Measurements from ENCODE around the gene LRRC59.
A peak's percentile ranks its signal among the peaks of the same experiment; 100 is the strongest.

Gene LRRC59

DNA sequence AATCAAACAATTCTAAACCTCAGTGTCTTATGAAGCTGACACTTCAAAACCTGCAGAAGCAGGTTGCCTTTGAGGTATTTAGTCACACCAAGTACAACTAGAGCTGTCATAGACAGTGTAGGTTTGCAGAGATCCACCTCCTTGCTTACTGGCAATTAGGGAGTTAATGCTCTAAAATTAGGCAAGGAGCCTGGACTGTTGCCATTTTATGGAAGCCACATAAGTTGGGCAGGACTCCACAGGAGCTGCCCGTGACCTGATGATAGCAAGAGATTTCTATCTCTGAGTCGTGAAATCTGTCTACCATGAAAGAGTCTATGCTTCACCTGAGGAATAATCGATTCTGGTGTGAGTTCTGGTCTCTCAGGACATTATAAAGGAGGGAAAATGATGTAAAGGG is 15.4 kb downstream of the LRRC59 start:
- no peak for DNase-seq

DNA sequence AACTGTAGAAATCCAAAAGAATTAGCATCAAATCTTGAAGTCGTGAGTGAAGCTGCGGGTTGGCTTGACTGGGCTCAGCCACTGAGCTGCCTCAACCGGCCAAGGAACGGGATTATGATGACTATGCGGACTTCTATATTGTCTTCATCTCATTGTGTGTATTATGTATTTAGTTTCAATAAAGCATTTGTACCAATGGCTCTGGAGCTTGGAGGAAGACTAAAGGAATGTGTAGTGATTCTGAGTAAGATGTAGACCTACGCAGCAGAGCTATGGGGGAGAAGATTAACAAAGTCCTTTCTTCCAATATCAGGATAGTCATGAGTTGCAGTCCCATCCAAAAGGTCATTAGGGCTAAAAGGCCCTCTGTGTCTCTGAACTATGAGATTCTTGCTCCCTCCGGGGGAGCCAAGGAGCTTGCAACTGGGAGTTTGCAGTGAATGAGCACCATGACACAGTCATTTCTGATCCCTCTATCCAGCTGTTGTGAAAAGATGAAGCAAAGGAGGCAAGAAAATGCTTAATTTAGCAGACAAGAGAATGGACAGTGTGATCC is 16.0 kb downstream of the LRRC59 start:
- DNase-seq: no peak

DNA sequence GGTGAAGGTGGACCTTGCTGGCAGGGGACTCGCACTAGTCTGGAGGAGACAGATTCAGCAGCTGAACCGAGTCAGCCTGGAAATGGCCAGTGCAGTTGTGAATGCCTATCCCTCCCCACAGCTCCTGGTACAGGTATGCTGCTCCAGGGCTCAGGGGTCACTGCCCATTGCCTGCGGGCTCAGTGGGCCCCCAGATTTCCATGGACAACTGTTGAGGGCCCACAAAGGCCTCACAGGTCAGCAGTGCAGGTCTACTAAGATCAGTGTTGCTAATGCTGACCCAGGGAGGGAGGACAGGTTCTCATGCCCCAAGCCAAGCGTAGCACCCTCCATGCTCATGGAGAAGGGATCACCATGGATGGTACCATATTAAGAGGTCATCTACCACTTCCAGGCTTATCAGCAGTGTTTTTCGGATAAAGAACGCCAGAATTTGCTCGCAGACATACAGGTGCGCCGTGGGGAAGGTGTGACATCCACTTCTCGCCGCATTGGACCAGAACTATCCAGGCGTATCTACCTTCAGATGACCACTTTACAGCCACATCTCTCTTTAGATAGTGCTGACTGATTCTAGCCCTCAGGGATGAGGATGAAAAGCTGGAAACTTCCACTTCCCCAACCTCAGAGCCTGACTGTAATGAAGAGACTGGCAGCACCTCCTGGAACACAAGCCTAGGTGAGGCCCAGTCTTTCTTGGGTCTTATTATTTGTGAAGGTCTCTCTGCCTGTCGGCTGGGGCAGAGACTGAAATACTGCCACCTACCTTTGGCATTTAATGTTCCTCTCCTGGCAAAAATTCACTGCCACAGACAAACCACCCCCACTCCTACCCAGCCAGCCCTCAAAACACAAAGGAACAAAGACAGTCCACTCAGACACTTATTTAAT is 16.7 kb downstream of the LRRC59 start:
- no peak for DNase-seq

DNA sequence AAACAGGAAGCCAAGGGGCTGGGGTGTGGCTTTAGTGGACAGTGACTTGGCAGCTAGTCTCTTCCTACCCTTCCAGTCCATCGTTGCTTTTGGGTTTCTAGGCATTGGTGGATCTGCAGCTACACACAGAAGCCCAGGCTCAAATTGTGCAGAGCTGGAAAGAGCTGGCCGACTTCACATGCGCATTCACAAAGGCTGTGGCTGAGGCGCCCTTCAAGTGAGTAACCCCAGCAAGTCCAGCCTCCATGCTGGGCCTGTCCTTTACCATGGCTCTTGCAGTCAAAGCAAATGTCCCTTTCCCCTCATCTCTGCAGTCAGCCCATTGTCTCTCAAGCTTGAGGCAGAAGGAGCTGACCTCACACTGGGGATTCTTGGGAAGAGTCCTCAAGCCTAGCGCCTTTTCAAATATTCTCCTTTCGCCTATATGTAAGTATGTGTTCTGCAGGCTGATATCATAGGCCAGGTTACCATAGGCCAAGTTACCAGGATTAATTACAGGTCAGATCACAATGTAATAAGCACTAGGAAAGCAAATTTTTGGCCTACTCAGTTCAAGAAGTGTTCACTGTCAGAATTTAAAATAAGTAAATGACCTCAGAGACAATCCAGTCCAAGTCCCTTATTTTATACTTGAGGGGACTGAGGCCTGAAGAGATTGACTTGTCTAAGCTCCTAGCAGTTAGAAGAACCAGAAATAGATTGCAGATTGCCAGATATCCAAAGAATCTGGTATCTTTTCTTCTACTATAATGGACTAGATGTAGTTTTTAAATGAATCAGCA is 17.8 kb downstream of the LRRC59 start:
- no peak for DNase-seq

DNA sequence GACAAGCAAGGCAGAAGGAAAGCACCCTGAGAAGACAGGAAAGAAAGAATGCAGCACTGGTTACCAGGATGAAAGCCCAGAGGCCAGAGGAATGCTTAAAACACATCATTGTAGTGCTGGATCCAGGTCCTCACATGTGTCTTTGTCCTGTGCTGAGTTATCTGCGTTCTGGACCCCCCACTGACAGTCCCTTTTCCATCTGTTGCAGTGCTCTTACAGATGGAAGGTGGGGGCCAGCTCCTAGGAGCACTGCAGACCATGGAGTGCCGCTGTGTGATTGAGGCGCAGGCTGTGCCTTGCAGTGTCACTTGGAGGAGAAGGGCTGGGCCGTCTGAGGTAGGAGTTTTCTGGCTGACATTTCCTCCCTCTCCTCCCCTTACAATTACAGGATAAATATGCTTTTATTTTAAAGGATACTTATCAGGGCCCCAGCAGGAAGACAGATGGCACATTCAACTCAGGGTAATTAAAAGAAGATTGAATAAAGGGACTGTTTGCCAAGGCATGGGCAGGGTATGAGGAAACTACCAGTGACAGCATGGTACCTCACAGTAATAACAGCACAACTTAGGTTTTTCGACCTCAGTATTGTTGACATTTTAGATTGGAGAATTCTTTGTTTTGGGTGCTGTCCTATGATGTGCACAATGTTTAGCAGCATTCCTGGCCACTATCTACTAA is 21.3 kb downstream of the LRRC59 start:
- DNase-seq: no peak

DNA sequence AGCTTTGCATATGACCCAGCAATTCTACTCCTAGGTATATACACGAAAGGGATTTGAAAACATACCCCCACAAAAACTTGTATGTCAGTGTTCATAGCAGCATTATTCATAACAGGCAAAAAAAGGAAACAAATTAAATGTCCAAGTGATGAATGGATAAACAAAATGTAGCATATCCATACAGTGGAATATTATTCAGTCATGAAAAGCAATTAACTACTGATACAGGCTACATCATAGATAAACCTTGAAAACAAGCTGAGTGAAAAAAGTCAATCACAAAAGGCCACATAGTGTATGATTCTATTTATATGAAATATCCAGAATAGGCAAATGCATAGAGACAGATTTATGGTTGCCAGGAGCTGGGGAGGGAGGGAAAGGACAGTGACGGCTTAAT is 23.6 kb downstream of the LRRC59 start:
- no peak for DNase-seq

DNA sequence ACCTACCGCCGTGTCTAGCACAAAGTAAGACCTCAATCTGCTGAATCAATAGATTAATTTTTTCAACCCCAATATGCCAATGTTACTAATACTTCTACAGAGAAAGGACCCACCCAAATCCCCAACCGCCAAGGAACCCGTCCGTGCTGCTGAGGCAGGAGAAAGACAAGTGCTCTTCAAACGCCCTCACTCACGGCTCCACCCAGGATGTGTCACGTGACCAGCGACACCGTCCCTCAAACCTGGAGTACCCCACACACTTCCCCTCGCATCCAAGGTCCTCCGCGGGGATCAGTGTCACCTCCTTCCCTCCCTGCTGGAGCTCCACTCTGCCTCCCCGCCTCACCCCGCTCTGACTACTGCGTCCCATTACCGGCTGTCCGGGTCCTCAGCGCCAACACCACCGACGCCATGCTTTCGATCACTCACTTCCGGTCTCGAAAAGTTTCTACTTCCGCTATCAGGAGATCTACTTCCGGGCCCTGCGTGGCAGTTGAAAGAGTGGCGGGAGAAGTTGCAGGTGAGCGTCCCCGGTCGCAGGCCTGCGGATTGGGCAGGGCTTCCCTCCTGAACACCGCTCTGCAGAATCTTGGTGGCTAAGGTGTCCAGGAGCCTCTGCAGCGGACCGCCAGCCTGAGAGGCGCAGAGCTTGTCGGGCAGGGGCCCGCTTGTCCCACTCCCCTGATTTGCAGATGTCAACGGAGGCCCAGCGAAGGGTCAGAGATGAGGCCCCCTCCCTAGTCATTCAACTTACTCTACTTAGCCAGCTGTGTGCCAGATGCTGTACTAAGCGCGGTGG is 24.4 kb downstream of the LRRC59 start, which contains the start of the genes EME1 and MRPL27:
EME1 (plus strand) TSS at position 472 of the 799 bp plus-strand sequence. CDS start 1,980 bp downstream, outside the sequence.
MRPL27 (minus strand) TSS at position 427 of the 799 bp plus-strand sequence; CDS start at position 413, 14 bp downstream.
- peak; percentile 91 for DNase-seq

DNA sequence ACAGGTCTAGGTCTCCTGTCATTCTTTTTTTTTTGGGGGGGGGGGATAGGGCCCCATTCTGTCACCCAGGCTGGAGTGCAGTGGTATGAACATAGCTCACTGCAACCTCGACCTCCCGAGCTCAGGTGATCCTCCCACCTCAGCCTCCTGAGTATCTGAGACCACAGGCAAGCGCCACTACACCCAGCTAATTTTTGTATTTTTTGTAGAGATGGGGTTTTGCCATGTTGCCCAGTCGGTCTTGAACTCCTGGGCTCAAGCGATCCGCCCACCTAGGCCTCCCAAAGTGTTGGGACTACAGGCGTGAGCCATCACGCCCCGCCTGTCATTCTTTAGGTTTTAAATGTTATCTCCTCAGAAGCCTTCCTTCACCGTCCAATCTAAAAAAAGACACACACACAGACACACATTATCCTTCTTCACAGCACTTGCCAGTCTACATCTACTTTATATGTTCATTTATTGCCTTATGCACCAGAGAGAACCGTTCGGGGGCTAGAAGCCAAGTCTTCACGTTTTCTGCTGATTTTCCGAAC is 25.0 kb downstream of the LRRC59 start:
- no peak for DNase-seq

DNA sequence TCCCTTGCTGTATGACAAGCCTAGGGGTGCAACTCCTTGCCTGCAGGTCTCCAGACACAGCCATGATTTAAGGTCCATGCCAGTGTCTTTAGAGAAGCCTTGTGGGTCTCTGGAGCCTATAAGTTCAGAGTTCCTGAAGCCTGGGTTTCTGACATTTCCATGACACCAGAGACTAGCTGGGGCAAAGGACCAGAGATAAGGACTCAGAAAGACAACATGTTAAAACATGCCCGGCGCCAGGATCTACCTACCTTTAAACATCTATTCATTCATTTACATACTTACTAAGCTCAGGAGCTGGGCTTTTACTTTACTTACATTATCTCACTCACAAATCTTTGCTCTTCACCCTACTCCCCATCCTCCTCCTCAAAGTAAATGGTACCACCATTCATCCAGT is 25.8 kb downstream of the LRRC59 start:
- DNase-seq: no peak

DNA sequence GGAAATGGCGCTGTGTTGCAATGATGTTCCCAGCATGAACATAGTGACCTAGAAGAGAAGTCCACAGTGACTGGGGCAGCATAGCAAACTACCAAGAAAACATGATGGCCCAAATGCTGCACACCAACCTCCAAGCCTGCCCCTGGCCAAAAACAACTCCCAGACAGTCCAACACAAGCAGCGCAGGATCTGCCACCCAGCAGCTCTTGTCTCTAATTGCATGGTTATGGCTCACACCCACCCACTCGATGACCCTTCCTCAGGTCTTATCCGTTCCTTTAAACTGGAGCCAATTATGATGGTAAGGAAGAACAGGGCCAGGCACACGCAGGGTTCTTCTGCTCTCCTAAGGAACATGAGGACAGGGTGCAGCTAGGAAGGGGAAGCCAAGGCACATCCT is 27.3 kb downstream of the LRRC59 start:
- DNase-seq: no peak

DNA sequence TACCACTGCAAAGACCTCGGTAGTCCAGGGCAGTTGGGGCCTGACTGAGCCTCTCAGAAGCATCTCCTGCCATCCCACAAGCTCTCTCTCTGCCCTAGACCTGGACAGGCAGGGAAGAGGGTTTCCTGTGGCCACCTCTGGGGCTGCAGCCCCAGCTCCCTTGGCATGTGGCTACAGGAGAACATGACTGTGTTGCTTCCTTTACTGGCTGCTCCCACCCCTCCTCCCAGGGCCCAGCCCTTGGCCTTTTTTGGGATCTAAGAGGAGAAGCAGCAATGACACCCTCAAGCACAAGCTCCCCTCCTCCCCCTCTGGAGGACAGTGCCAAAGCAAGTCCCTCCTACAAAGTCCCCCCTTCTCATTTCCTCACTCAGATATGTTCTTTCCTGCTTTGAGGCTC is 29.9 kb downstream of the LRRC59 start:
- DNase-seq: no peak

DNA sequence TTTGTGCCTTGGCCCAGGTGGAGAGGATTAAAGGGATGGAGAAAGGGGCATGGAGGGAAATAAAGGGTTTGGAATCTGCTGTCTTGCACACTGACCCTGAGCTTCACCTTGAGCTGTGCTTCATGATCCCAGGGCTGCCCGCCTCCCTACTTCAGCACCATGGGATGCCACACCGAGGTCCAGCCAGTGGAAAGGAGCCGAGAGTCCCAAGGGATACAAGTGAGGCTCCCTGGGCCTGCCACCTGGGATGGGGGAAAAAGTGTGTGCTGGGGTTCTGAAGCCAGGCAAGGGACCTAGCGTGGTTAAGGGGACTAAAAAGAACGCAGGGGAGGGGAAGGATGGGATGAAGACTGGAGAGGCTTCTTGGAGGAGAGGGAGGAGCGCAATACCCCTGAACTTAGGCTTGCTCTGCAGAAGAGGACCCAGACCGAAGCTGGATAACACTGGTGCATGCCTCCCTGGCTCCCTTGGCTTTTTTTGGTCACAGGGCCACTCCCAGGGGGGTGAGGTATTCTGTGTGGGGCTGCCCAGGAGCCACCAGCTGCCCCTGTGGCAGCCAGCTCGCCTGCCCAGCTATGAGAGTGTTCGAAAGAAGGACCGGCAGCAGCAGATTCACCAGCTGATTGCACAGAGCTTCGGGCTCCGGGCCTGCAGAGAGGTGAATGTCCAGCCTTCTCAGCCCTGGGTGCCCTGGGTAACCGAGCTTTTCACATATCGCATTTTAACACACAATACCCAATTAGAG is 31.5 kb downstream of the LRRC59 start:
- DNase-seq: no peak

DNA sequence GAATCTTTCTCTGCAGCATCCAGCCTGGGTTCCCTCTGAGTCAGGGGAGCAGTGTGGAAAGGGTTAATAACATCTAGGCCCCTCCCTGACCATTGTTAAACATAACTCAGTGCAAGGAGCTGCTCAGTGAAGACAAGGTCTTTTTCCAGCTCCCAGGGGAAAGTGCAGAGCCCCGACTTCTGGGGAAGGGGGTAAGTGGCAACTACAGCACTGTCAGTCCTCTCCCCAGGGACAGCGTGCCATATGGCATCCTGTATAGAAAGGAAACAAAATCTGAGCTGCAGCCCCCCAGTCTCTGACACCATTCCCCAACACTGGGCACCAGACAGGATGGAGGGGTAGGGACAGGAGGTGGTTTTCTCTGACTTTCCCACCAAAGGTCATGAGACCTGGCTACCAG is 32.2 kb downstream of the LRRC59 start:
- no peak for DNase-seq

DNA sequence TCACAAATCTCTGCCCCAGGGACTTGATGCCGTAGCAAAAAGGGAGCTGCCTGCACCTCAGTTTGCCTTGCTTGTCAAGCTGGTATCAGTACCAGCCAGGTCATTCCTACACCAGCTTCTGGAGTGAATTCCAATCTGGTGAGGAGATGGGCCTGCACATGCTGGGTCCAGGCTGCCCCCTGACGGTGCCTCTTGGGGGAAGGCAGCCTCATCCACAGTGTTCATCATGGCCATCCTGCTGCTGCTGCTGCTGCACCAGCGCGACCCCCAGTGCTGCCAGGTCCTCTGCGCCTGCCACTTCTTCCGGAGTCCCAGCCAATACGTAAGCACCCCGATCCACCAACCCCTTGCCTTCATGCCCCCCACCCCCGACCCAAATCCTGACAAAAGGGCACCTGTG is 32.6 kb downstream of the LRRC59 start:
- no peak for DNase-seq

DNA sequence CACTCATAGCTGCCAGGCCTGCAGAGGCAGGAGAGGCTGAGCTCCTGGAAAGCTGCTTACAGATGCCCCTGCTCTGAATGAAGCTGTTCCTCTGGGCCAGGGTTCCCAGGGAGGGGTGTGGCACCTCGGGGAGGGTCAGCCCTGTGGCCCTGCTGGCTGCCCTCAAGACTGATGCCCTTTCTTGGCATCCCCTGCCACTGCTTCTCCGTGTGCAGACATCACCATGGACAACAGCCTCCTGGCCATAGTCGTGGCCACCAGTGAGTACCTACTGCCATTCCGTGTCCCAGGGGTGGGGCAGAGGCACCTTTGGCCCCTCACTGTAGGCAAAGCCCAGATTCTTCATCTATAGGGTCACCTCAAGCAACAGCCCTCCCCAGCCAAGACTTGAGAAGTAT is 33.3 kb downstream of the LRRC59 start:
- DNase-seq: no peak

DNA sequence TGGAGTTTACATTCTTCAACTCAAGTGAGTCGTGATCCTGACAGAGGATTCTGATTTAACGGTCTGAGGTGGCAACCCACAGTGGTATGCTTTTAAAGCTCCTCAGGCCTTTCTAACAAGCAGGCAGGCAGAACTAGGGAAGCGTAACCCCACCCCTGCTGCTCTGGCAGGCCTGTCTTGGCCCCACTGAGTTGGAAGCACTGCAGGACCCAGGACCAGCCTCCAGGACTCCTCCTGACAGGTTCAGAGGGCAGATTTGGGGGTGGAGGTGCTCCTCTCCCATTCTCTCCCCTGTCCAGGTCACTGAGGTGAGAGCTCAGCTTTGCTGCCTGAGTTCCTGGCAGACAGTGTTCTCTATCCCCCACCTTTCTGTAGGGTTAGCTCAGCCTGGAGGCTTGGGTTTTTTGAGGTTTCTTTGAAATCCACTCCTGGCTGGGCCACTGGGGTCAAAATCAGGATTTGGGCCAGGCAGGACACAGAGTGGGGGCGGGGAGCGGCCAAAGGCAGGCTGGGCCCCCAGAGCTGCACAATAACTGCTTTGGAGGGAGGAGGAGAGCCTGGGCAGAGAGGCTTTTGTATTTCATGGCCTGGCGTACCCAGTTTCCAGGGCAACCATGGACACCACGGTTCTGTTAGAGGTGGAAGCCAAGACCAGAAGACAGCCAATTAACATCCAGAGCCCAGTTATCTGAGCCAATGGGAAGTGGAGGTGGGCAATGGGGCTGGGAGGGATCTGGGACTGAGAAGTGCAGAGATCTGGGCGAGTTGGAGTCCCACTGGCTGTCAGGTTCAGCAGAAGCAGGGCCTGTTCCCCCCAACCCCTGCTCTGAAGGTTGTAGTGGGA is 33.9 kb downstream of the LRRC59 start:
- no peak for DNase-seq

DNA sequence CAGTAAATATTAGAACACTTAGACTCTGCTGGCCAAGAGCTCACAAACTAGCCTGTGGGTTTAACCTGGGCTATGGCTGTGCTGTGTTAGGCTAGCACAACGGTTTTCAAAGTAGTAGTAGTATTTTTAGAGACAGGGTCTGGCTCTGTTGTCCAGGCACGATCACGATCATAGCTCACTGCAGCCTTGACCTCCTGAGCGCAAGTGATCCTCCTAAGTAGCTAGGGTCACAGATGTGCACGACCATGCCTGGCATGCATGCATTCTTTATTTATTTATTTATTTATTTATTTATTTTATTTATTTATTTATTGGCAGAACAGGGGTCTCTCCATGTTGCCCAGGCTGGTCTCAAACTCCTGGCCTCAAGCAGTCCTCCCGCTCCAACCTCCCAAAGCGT is 34.7 kb downstream of the LRRC59 start:
- DNase-seq: no peak

DNA sequence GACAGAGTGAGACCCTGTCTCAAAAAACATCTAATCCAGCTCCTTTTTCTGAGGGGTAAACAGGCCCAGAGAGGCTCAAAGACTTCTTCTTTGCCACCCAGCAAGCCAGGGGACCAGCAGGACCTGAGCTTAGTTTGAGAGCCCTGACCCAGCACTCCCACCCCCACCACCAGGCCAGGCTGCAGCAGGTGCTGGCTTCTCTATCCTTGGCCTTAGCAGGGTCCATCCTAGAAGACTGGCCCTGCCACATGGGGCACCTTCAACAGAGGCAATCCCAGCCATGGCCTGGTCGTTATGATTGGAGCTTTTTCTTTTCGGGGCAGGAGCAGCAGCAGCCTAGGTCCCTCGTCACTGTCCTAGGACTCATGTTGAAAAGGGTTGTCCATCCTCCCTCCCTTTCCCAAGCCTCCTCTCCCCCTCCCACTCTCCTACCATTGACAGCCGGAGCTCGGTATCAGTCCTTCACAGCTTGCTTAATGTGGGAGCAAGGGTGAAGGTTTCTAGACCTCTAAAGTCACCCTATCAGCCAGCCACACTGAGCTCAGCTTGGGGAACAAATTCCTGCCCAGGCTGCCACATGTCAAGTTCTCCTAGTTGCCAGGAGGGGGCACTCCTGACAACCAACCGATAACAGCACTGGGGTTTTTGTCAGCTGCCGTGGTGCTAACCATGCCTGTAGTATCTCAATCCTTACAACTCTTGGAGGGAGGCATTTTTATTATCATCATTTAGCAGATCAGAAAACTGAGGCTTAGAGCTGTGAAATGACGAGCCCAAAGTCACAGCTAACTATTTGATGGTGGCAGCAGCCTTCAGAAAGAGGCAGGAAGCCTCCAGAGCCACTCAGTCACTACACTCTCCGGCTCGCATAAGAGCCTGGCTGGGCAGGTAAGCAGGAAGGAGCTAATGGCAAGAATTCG is 35.5 kb downstream of the LRRC59 start:
- peak; percentile 68 for DNase-seq

Data from suppressor macrophage treated with lipopolysaccharide for 4 hours (primary cell).